ENCODE results near the gene RAPGEF4.

GRCh38 chr2:172705352-172705751, 30.3 kb upstream of the RAPGEF4 start:
- no peak for TF ChIP-seq POLR2AphosphoS5 (IDR thresholded peaks at IDR 0.05)
- TF ChIP-seq CTCF (IDR thresholded peaks at IDR 0.05) = no peak
- TF ChIP-seq POLR2A (IDR thresholded peaks at IDR 0.05) = no peak

Data from stomach (tissue), 4 donors.